GM12878 (cell line): ENCODE results near the gene NLGN1.

Experiments
- BMI1 ChIP-seq: fragments of 450-650 bp; IDR thresholded peaks from 2 replicates; pipeline ENCODE4 v1.6.1; 2016; ENCODE audit warnings: mild to moderate bottlenecking, moderate library complexity, borderline replicate concordance
- CBX3 ChIP-seq: fragments of 200-600 bp; sonication (generic); IDR thresholded peaks from 2 replicates; pipeline ENCODE4 v1.6.1; 2016; ENCODE audit warnings: low read depth, borderline replicate concordance
- CBX5 ChIP-seq: sonication (generic); IDR thresholded peaks from 2 replicates; pipeline ENCODE4 v1.6.1; 2016; ENCODE audit warnings: low read depth, moderate library complexity, mild to moderate bottlenecking, inconsistent platforms
- CHD1 ChIP-seq: IDR thresholded peaks from 2 replicates; pipeline ENCODE4 v1.6.1; 2012; ENCODE audit warnings: low read depth, low read length, improper control_type of control experiment
- CHD4 ChIP-seq: fragments of 200-600 bp; sonication (generic); IDR thresholded peaks from 2 replicates; pipeline ENCODE4 v1.6.1; 2016; ENCODE audit warnings: mild to moderate bottlenecking
- NR2C1 ChIP-seq: fragments of 450-650 bp; IDR thresholded peaks from 2 replicates; pipeline ENCODE4 v1.6.1; 2017; ENCODE audit warnings: antibody characterized with exemption, mild to moderate bottlenecking, moderate library complexity
- POLR2A ChIP-seq: IDR thresholded peaks from 2 replicates; pipeline ENCODE4 v1.6.1; 2011; ENCODE audit warnings: low read depth, mild to moderate bottlenecking, low read length
- POLR2AphosphoS5 ChIP-seq: IDR thresholded peaks from 2 replicates; pipeline ENCODE4 v1.6.1; 2011; ENCODE audit warnings: mild to moderate bottlenecking, low read length, inconsistent platforms
- SIX5 ChIP-seq: IDR thresholded peaks from 2 replicates; pipeline ENCODE4 v1.6.1; 2011; ENCODE audit warnings: mild to moderate bottlenecking, low read depth, low read length, moderate library complexity; ENCODE audit not compliant: severe bottlenecking
- TAF1 ChIP-seq: IDR thresholded peaks from 2 replicates; pipeline ENCODE4 v1.6.1; 2011; ENCODE audit warnings: mild to moderate bottlenecking, low read depth, low read length, borderline replicate concordance
- TCF12 ChIP-seq: IDR thresholded peaks from 2 replicates; pipeline ENCODE4 v1.6.1; 2011; ENCODE audit warnings: low read depth, mild to moderate bottlenecking, low read length
- TF ChIP-seq, protein P1 (sequence below), 3 experiments: IDR thresholded peaks in 2 of 3; conservative IDR thresholded peaks in 1 of 3; 2 replicates each; pipeline ENCODE4 v1.5.1; 2011; ENCODE audit warnings: low read depth in 3 of 3, low read length in 3 of 3, mild to moderate bottlenecking in 3 of 3, control low read depth in 2 of 3, moderate library complexity in 2 of 3, inconsistent platforms in 1 of 3, mixed read lengths in 1 of 3; ENCODE audit not compliant: control insufficient read depth in 2 of 3, insufficient read depth in 1 of 3; ENCODE audit errors: extremely low read depth in 1 of 3
- TF ChIP-seq, protein P2 (sequence below): IDR thresholded peaks from 2 replicates; pipeline ENCODE4 v1.6.1; 2012; ENCODE audit warnings: mild to moderate bottlenecking, low read depth, low read length
- TF ChIP-seq, protein P3 (sequence below): fragments of 450-650 bp; IDR thresholded peaks from 2 replicates; pipeline ENCODE4 v1.6.1; 2017; ENCODE audit warnings: low read depth, mild to moderate bottlenecking, moderate library complexity

DNA sequence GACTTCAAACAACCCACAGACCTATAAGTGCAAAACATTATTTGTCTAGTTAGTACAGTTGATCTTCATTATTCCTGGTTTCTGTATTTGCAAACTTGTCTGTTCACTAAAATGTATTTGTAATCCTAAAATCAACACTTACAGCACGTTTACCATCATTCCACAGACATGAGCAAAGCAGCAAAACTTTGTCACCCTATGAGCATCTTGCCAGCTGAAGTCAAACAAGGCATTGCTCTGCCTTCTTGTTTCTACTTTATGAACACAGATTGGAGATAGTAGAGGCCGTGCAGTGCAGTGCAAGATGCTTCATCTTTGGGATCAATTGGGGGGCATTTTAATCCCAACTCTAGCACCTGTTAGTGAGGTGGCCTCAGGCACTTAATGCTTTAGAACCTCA is 202.1 kb downstream of the NLGN1 start:
- TF ChIP-seq POLR2AphosphoS5, result no peak
- TF ChIP-seq TAF1, result no peak
- TF ChIP-seq, protein P1, sequence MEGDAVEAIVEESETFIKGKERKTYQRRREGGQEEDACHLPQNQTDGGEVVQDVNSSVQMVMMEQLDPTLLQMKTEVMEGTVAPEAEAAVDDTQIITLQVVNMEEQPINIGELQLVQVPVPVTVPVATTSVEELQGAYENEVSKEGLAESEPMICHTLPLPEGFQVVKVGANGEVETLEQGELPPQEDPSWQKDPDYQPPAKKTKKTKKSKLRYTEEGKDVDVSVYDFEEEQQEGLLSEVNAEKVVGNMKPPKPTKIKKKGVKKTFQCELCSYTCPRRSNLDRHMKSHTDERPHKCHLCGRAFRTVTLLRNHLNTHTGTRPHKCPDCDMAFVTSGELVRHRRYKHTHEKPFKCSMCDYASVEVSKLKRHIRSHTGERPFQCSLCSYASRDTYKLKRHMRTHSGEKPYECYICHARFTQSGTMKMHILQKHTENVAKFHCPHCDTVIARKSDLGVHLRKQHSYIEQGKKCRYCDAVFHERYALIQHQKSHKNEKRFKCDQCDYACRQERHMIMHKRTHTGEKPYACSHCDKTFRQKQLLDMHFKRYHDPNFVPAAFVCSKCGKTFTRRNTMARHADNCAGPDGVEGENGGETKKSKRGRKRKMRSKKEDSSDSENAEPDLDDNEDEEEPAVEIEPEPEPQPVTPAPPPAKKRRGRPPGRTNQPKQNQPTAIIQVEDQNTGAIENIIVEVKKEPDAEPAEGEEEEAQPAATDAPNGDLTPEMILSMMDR (IDR thresholded peaks at IDR 0.05 in 2 of 3, conservative IDR thresholded peaks at IDR 0.05 in 1 of 3; ENCODE audit: control insufficient read depth in 2 of 3, extremely low read depth in 1 of 3, insufficient read depth in 1 of 3, low read depth in 3 of 3, low read length in 3 of 3), result no peak
- no peak for TF ChIP-seq POLR2A
- TF ChIP-seq CBX3, result no peak
- no peak for TF ChIP-seq NR2C1
- TF ChIP-seq CBX5, result no peak
- TF ChIP-seq CHD1, result no peak
- no peak for TF ChIP-seq TCF12
- TF ChIP-seq, protein P2, sequence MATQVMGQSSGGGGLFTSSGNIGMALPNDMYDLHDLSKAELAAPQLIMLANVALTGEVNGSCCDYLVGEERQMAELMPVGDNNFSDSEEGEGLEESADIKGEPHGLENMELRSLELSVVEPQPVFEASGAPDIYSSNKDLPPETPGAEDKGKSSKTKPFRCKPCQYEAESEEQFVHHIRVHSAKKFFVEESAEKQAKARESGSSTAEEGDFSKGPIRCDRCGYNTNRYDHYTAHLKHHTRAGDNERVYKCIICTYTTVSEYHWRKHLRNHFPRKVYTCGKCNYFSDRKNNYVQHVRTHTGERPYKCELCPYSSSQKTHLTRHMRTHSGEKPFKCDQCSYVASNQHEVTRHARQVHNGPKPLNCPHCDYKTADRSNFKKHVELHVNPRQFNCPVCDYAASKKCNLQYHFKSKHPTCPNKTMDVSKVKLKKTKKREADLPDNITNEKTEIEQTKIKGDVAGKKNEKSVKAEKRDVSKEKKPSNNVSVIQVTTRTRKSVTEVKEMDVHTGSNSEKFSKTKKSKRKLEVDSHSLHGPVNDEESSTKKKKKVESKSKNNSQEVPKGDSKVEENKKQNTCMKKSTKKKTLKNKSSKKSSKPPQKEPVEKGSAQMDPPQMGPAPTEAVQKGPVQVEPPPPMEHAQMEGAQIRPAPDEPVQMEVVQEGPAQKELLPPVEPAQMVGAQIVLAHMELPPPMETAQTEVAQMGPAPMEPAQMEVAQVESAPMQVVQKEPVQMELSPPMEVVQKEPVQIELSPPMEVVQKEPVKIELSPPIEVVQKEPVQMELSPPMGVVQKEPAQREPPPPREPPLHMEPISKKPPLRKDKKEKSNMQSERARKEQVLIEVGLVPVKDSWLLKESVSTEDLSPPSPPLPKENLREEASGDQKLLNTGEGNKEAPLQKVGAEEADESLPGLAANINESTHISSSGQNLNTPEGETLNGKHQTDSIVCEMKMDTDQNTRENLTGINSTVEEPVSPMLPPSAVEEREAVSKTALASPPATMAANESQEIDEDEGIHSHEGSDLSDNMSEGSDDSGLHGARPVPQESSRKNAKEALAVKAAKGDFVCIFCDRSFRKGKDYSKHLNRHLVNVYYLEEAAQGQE, result no peak
- TF ChIP-seq SIX5, result no peak
- TF ChIP-seq BMI1, result no peak
- TF ChIP-seq, protein P3, sequence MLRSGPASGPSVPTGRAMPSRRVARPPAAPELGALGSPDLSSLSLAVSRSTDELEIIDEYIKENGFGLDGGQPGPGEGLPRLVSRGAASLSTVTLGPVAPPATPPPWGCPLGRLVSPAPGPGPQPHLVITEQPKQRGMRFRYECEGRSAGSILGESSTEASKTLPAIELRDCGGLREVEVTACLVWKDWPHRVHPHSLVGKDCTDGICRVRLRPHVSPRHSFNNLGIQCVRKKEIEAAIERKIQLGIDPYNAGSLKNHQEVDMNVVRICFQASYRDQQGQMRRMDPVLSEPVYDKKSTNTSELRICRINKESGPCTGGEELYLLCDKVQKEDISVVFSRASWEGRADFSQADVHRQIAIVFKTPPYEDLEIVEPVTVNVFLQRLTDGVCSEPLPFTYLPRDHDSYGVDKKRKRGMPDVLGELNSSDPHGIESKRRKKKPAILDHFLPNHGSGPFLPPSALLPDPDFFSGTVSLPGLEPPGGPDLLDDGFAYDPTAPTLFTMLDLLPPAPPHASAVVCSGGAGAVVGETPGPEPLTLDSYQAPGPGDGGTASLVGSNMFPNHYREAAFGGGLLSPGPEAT, result no peak
- no peak for TF ChIP-seq CHD4
